Kidney capillary endothelial cell (primary cell): ENCODE data around the gene CPE.

ENCODE experiments used
- DNase-seq: peaks from one replicate; pipeline ENCODE4 v3.0.0-alpha.2; 2018; ENCODE audit warnings: low spot score

Gene CPE

DNA sequence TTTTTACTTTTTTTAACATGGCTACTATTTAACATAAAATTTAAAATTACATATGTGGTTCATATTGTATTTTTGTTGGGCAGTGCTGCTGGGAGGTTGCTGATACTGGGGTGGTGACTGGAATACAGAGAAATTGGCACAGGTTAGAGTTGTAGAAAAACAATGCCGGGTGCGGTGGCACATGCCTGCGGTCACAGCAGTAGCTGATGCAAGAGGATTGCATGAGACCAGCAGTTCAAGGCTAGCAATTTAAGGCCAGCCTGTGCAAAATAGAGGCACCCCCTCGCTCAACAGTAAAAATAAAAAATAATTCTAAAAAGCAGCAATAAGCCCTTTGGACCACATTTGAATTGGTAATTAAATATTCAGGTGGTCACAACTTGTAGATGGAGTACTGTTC lies 11.8 kb upstream of the CPE start:
- no peak for DNase-seq

DNA sequence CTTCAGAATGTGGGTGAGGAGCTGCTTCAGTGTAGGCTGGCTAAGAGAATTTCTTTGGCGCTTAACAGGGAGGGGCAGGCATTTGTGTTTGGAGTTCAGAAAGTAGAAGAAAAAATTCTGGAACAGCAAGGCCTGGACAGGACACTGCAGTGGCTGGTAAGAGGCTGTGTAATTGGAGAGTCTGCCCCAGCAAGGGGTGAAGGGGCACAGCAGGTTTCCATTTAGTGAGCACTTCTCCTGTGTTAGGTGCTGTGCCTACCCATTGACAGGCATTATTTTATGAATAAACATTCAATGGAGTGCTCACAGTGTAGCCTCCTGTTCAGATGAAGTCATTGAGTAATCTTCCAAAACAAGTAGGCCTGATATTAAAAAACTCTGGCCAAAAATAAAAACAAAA lies 10.7 kb upstream of the CPE start:
- no peak for DNase-seq

DNA sequence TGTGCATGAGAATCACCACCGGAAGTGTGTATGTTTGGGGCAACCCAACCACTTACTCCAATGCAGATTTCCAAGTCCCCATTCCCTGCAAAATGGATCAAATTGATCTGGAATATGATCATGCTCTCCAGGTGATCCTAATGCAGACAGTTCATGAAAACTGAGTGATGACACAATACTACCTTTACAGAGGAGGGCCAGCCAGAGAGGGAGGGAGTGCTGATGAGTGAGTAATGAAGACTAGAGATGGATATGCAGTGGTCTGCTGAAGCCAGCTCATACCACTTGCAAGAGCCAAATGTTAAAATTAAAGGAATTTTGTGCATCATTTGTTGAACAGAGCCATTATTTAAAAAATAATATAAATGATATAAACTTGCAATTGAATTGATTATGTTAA lies 10.2 kb upstream of the CPE start:
- no peak for DNase-seq

- DNase-seq: no peak
Observed at GRCh38 chr4:165369522-165369921, 9.3 kb upstream of the CPE start.

GRCh38 chr4:165370530-165370929 lies 8.3 kb upstream of the CPE start:
- DNase-seq: no peak

DNA sequence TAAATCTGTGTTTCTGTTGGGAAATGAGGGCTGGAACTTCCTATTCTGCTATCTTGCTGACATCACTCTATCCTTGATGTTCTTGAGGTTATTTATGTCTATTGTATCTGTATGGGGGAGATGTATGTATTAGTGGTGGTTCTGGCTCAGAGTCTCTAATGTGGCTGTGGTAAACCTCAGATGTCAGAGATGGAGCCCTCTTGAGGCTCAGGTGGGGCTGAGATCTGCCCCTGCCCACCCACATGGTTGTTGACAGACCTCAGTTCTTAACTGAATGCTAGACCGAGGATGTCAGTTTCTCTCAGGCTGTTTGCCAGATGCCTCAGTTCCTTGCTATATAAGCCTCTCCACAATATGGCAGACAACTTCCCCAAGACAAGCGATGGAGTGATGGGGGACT lies 3.3 kb upstream of the CPE start:
- no peak for DNase-seq

- DNase-seq: no peak
Observed at GRCh38 chr4:165378398-165378744, 437 bp upstream of the CPE start.

GRCh38 chr4:165379678-165380064 lies 863 bp downstream of the CPE start:
- DNase-seq: no peak

DNA sequence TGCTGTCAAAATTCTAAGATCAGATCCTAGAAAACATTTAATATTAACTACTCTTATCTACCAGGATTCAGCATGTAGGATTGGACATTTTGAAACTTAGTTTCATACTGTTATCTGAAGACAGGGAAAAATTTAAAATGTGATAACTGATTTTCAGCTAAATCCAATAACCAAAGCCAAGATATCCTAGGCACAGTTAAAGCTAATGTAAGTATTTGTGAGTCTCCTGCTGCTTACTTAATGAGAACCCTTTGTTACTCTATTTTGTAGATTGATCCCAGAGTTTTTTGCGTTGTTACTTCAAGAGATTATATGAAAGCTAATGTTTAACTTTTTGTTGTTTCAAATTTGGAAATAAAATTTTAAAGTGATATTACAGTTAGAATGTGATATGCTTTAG lies 2.0 kb downstream of the CPE start:
- no peak for DNase-seq

GRCh38 chr4:165381821-165382373 lies 3.1 kb downstream of the CPE start:
- no peak for DNase-seq

DNA sequence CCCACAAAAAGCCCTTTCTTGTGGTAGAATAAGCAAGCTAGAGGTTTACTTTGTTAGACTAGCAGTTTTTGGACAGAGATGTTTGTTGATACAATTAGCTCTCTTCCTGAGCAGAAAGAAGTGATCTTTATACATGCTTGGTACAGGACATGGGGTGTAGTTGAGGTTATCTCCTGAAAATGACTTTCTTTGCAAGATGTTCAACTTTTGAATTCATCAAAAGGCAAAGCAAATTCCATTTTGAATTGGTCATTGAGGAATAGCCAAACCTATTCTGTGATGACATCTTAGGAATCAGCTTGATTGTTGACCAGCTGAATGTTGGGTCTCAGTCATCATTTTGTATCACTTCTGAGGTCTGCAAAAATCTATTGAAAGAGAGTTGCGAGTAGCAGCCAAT lies 3.8 kb downstream of the CPE start:
- no peak for DNase-seq

DNA sequence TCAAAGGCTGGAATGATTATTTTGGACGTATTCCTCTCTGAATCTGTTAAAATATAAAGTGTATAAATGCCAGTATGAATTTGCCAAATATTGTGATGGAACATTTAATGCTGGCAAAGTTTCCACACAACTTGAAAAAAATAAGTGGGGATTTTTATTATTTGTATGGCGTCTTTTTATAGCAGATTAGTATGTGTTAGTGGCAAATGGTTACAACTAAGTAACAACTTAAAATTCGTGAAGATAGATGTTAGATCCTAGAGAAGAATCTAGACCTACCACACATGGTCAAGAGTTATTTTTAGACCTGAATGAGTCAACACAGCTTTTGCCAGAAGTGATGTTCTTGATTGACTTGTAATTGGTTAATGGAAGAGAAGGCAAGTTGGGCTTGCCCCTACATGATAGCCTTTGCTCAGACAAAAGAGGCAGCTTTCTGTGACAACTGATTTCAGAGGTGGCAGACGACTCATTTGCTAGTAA lies 4.8 kb downstream of the CPE start:
- no peak for DNase-seq

DNA sequence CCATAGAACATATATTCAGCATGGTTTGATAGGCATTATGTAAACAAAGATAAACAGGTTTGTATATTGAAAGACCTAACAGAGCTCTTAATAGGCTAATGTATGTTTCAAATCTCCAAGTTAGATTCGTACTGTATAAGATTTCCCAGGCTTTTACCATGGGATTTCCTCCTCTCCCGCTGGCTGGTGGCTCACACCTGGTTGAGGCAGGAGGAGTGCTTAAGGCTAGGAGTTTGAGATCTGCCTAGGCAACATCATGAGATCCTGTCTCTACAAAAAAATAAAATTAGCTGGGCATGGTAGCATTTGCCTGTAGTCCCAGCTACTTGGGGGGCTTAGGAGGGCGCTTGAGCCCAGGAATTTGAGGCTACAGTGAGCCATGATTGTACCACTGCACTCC lies 5.4 kb downstream of the CPE start:
- DNase-seq: no peak

- DNase-seq: no peak
Observed at GRCh38 chr4:165384598-165384997, 5.8 kb downstream of the CPE start.

GRCh38 chr4:165385126-165385525 lies 6.3 kb downstream of the CPE start:
- DNase-seq: no peak

DNA sequence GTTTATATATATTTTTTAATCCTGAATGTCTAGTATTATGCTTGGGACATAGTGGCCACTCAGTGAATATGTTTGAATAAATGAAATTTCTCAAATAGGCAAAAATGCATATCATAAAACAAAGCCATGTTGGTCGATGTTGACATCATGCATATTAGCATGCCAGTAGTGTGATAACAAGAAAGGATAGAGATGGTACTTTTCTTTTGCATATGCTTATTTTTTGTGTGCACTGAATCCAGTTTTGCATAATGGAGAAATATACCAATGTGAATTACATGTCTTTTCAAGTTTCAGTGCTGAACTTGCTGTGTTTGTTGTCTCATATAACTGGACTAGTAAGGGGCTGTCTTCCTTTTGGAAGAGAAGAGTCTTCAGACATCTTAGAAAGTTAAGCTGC lies 7.5 kb downstream of the CPE start:
- no peak for DNase-seq

GRCh38 chr4:165388756-165389155 lies 9.9 kb downstream of the CPE start:
- DNase-seq: no peak

DNA sequence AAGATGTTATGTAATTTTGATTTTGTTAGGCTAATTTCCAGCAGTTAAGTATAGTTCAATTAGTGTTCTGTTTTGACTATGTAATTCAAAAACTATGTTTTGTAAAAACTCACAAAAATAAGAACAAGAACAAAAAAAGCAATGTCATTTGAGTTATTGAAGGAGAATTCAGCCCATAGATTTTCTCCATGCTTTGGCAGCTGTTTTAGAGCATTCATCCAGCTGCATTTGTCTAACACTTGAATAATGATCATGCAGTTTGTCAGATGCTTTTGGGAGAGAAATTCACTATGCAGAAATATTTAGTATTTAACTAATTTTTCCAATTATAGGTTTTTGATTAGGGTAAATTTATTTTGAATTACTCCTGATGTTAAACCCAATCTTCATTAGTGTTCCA lies 14.2 kb downstream of the CPE start:
- DNase-seq: no peak

GRCh38 chr4:165393704-165394103 lies 14.9 kb downstream of the CPE start:
- no peak for DNase-seq

- no peak for DNase-seq
Observed at GRCh38 chr4:165394275-165394674, 15.5 kb downstream of the CPE start.

DNA sequence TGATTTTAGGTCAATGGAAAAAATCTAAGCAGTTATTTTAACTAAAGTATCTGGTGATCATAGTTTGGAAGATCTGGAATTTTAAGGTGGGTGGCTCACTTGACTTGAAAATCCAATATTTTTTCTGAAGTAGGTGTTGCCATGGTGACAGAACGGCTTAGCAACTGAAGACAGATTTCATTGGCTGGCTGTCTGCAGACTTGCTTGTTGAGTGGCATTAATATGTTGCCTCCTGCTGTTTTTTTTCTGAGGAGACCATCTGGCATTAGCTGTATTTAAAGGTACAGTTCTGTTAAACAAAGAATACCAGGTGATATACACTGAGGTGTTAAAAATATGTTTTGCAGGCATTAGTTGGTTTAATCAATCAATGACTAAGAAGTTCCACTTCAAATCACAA lies 19.8 kb downstream of the CPE start:
- no peak for DNase-seq

DNA sequence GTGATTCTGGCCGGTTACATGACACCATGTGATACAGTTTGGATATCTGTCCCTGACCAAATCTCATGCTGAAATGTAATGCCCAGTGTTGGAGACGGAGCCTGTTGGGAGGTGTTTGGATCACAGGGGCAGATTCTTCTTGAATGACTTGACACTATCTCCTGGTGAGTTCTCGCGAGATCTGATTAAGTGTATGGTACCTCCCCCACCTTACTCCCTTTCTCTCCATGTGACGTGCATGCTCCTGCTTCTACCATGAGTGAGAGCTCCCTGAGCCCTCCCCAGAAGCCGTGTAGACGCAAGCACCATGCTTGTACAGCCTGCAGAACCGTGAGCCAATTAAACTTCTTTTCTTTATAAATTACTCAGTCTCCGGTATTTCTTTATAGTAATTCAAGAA lies 23.6 kb downstream of the CPE start:
- DNase-seq: no peak

- no peak for DNase-seq
Observed at GRCh38 chr4:165403048-165403447, 24.2 kb downstream of the CPE start.

DNA sequence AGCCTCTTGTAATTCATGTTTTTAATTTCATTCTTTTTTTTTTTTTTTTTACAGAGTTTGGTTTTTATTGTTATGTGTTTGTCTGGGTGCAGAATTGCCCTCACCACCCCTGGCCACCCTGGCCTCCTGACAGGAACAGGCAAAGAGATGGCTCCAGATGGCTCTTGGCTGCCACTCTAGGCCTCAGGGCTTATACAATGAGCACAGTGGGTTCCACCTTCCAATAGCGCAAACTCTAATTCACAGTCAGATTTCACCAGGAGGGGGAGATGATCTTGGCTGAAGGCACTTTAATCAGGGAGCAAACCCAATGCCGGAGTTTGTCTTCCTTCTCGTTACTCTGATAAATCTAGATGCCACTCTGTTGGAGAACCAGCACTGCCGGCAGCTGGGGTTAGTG lies 24.8 kb downstream of the CPE start:
- no peak for DNase-seq

DNA sequence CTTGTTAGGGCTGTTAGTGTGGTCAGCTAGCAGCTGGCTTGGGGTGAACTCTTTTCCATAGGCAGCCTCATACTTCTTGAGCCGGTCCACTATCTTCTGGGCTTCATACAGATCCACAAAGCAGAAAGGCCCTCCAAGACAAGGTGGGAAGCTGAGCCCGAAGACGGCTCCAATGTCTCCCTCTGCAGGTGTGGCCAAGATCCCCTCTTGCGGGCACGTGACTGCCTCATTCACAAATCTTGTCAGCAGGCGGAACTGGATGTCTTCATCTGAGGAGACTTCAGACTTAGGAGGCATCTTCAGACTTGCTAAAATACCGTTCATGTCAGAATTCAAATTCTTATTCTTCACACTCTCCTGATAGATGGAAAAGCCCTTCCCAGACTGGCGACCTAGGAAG lies 25.3 kb downstream of the CPE start:
- no peak for DNase-seq
